GM06990 (cell line): ENCODE data around the gene C14orf132.
"Not testable (repeated sequence)": the region's sequence is repeated elsewhere in the genome, so short reads cannot be mapped to it uniquely, and the experiment has no call there.

ENCODE experiments used
- DNase-seq: peaks from one replicate; pipeline ENCODE4 v3.0.0-alpha.2; 2011; ENCODE audit not compliant: insufficient read length; ENCODE audit errors: extremely low read depth
- H3K27me3 ChIP-seq: replicated peaks from 2 replicates; pipeline ENCODE4 v1.6.0; 2011; ENCODE audit warnings: low read length; ENCODE audit not compliant: control insufficient read depth, insufficient read depth
- H3K36me3 ChIP-seq: 2 replicates; pipeline ENCODE4 v1.5.1; 2011; ENCODE audit warnings: low read length; ENCODE audit not compliant: control insufficient read depth, insufficient read depth
- H3K4me3 ChIP-seq: replicated peaks from 2 replicates; pipeline ENCODE4 v1.5.1; 2011; ENCODE audit warnings: low read depth, mild to moderate bottlenecking, control low read depth, low read length
- TF ChIP-seq, protein P1 (sequence below): IDR thresholded peaks from 2 replicates; pipeline ENCODE4 v1.5.1; 2011; ENCODE audit warnings: low read length, control low read depth, mild to moderate bottlenecking, inconsistent platforms; ENCODE audit not compliant: insufficient read depth, poor library complexity, severe bottlenecking

C14orf132 gene

GRCh38 chr14:96071561-96071960 is 32.4 kb downstream of the C14orf132 start:
- DNase-seq, result no peak
- H3K4me3 ChIP-seq, result no peak overlapping the region
- TF ChIP-seq, protein P1, sequence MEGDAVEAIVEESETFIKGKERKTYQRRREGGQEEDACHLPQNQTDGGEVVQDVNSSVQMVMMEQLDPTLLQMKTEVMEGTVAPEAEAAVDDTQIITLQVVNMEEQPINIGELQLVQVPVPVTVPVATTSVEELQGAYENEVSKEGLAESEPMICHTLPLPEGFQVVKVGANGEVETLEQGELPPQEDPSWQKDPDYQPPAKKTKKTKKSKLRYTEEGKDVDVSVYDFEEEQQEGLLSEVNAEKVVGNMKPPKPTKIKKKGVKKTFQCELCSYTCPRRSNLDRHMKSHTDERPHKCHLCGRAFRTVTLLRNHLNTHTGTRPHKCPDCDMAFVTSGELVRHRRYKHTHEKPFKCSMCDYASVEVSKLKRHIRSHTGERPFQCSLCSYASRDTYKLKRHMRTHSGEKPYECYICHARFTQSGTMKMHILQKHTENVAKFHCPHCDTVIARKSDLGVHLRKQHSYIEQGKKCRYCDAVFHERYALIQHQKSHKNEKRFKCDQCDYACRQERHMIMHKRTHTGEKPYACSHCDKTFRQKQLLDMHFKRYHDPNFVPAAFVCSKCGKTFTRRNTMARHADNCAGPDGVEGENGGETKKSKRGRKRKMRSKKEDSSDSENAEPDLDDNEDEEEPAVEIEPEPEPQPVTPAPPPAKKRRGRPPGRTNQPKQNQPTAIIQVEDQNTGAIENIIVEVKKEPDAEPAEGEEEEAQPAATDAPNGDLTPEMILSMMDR, result no peak
- no peaks in the 10 kb centered on the region for H3K27me3 ChIP-seq
- no peaks in the 10 kb centered on the region for H3K36me3 ChIP-seq

DNA sequence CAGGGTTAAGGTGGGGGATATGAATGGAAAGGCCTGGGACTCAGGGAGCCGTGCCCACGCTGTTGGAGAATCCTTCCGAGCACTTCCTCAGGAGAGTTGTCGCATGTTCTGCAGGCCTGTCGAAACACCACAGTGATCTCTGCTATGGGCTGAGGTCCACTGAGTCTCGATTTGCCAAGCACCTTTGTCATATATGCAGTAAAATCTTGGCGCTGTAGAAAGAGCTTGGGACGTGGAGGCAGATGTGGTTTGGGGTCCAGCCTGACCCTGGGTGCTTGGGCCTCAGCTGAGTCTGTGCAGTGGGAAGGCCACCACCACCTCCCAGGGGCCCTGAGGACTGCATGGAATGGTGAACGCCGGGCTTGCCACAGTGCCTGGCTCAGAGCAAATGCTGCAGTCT is 32.9 kb downstream of the C14orf132 start:
- Histone ChIP-seq H3K4me3 (no peak overlapping the region), H3K27me3 (no peaks in the 10 kb centered on the region), H3K36me3 (no peaks in the 10 kb centered on the region)
- TF ChIP-seq, protein P1, result no peak
- no peak for DNase-seq

GRCh38 chr14:96072746-96073145 is 33.6 kb downstream of the C14orf132 start:
- TF ChIP-seq, protein P1, result no peak
- H3K4me3 ChIP-seq, result no peak overlapping the region
- H3K27me3 ChIP-seq, result no peaks in the 10 kb centered on the region
- H3K36me3 ChIP-seq, result no peaks in the 10 kb centered on the region
- DNase-seq, result no peak

DNA sequence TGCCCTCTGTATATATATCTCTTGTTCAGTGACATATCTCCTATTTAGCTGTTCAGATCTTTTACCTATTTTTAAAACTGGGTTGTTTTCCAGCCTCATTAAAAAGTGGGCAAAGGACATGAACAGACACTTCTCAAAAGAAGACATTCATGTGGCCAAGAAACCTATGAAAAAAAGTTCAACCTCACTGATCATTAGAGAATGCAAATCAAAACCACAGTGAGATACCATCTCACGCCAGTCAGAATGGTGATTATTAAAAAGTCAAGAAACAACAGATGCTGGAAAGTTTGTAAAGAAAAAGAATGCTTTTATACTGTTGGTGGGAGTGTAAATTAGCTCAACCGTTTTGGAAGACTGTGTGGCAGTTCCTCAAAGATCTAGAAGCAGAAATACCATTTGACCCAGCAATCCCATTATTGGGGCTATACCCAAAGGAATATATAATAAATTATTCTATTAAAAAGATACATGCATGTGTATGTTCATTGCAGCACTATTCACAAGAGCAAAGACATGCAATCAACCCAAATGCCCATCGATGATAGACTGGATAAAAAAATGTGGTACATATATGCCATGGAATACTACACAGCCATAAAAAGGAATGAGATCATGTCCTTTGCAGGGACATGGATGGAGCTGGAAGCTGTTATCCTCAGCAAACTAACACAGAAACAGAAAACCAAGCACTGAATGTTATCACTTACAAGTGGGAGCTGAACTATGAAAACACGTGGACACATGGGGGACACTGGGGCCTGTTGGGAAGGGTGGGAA is 34.3 kb downstream of the C14orf132 start:
- H3K4me3 ChIP-seq, DNase-seq, H3K36me3 ChIP-seq, H3K27me3 ChIP-seq: not testable (repeated sequence)

DNA sequence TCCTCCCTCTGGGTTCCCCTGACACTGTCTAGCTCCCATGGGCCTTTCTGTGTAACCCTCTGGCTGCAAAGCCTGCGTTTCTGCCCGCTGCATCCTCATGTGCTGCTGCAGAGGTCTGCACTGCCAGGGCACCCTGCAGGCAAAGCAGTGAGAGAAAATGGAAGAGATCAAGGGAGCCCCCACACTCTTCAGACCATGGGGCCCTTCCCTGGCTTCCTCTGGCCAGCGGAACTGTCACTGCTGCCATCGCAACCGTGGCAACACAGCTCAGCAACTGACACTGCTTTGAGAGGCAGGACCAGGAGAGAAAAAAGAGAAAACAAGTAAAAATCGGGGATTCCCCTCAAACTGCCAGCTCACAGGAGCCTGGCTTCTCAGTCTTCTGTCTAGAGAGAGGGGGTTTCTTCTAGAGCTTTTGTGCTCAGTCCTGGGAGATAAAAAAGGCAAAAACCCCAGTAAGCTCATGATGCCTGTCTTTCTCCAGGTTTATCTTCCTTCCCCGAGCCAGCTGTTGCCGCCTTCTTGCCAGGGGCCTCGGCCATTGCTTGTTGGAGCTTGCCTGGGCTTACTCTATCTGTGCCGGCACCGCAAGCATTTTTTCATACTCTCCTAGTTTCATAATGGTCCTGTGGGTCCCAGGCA is 38.9 kb downstream of the C14orf132 start:
- TF ChIP-seq, protein P1, result no peak
- H3K27me3 ChIP-seq, result no peaks in the 10 kb centered on the region
- DNase-seq, result peak; percentile 29

DNA sequence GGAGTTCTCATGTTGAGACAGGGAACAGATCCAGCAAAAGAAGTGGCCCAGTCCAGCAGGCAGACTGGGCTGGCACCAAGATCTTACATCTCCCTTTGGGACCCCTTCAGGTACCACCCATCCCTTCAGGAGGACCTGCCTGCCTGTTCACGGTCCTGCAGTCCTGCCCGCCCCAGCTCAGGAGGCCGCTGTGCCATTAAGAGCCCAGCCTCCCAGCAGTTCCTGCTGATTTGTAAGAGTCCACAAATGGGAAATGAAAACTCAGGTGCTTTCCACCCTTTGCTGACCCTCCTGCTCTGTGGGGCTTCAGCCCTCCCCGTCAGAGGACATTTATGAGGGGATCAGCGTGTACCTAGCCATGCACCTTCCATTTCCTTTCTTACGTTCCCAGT is 39.5 kb downstream of the C14orf132 start:
- H3K4me3 ChIP-seq, result peak overlapping the region; percentile 43
- TF ChIP-seq, protein P1, result no peak

More for the DNA sequence above, 38.9 kb downstream of the C14orf132 start:
- Histone ChIP-seq H3K36me3 (no peaks in the 10 kb centered on the region), H3K4me3 (peak overlapping the region; percentile 43)

More for the DNA sequence above, 39.5 kb downstream of the C14orf132 start:
- Histone ChIP-seq H3K36me3 (no peaks in the 10 kb centered on the region), H3K27me3 (no peaks in the 10 kb centered on the region)
- peak; percentile 32 for DNase-seq
